Osteoblast (primary cell): ENCODE measurements around the gene MYCN. TPM values are rescaled to one million over a fixed set of nuclear protein-coding genes. Genes with fewer than 3 reads are reported as not detected.

Source experiments
- DNase-seq: peaks from one replicate; pipeline ENCODE4 v3.0.0; 2011; ENCODE audit warnings: low spot score, mixed read lengths; ENCODE audit not compliant: insufficient read length; ENCODE audit errors: missing footprints
- H2AFZ ChIP-seq: 2 replicates; pipeline ENCODE4 v1.6.0; 2011; ENCODE audit warnings: mild to moderate bottlenecking, low read length
- H3K27ac ChIP-seq: 2 replicates; pipeline ENCODE4 v1.5.1; 2011; ENCODE audit warnings: mild to moderate bottlenecking, low read depth, low read length, moderate library complexity
- H3K27me3 ChIP-seq: 2 replicates; pipeline ENCODE4 v1.6.0; 2012; ENCODE audit warnings: mild to moderate bottlenecking, control low read depth, inconsistent platforms, low read length, moderate library complexity; ENCODE audit not compliant: insufficient read depth
- H3K36me3 ChIP-seq: 2 replicates; pipeline ENCODE4 v1.5.1; 2011; ENCODE audit warnings: mild to moderate bottlenecking, low read length, control low read depth, moderate library complexity; ENCODE audit not compliant: insufficient read depth
- H3K4me1 ChIP-seq: 2 replicates; pipeline ENCODE4 v1.5.1; 2011; ENCODE audit warnings: mild to moderate bottlenecking, low read length, control low read depth, moderate library complexity; ENCODE audit not compliant: insufficient read depth
- H3K4me2 ChIP-seq: 2 replicates; pipeline ENCODE4 v1.6.0; 2011; ENCODE audit warnings: mild to moderate bottlenecking, low read length; ENCODE audit not compliant: insufficient read depth
- H3K4me3 ChIP-seq: fragments of 200-600 bp; sonication (generic); 3 replicates; pipeline ENCODE4 v1.5.1; 2012; ENCODE audit warnings: mild to moderate bottlenecking, low read length, inconsistent platforms; ENCODE audit not compliant: insufficient read depth
- H3K79me2 ChIP-seq: 2 replicates; pipeline ENCODE4 v1.6.0; 2012; ENCODE audit warnings: mild to moderate bottlenecking, low read length, control low read depth, inconsistent platforms; ENCODE audit not compliant: insufficient read depth
- H3K9me3 ChIP-seq: 2 replicates; pipeline ENCODE4 v1.5.1; 2011; ENCODE audit warnings: low read depth, low read length, control low read depth
- H4K20me1 ChIP-seq: 2 replicates; pipeline ENCODE4 v1.6.0; 2012; ENCODE audit warnings: mild to moderate bottlenecking, low read length, control low read depth; ENCODE audit not compliant: insufficient read depth
- total RNA-seq: library from RNA; depleted of rRNA; stranded (reverse); fragments of >200 nt; gene quantifications from 2 replicates; pipeline ENCODE4 v1.2.3, GENCODE V29; 2012
- TF ChIP-seq, protein P1 (sequence below): IDR thresholded peaks from 2 replicates; pipeline ENCODE4 v1.5.1; 2011; ENCODE audit warnings: mild to moderate bottlenecking, low read depth, low read length, moderate library complexity; ENCODE audit errors: extremely low read depth

Gene MYCN
- total RNA-seq, 1 donor: not detected

DNA sequence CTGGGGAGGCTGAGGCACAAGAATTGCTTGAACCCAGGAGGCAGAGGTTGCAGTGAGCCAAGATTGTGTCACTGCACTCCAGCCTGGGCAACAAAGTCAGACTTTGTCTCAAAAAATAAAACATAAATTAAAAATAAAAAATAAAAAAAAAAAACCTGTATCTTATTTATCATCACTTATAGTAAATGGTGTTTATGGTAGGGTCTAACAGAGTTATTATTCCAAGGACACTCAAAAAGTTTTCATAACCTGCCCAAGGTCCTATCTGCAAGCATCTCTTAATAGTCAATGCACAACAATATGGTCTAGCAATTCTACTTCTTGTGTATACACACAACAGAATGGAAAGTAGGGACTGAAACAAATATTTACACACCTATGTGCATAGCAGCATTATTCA is 47.3 kb upstream of the MYCN start:
- H3K4me2 ChIP-seq: no peak overlapping the region
- no peaks in the 10 kb centered on the region for H4K20me1 ChIP-seq
- H3K4me3 ChIP-seq: no peak overlapping the region
- no peaks in the 10 kb centered on the region for H3K27me3 ChIP-seq
- H3K9me3 ChIP-seq: no peaks in the 10 kb centered on the region
- TF ChIP-seq, protein P1, sequence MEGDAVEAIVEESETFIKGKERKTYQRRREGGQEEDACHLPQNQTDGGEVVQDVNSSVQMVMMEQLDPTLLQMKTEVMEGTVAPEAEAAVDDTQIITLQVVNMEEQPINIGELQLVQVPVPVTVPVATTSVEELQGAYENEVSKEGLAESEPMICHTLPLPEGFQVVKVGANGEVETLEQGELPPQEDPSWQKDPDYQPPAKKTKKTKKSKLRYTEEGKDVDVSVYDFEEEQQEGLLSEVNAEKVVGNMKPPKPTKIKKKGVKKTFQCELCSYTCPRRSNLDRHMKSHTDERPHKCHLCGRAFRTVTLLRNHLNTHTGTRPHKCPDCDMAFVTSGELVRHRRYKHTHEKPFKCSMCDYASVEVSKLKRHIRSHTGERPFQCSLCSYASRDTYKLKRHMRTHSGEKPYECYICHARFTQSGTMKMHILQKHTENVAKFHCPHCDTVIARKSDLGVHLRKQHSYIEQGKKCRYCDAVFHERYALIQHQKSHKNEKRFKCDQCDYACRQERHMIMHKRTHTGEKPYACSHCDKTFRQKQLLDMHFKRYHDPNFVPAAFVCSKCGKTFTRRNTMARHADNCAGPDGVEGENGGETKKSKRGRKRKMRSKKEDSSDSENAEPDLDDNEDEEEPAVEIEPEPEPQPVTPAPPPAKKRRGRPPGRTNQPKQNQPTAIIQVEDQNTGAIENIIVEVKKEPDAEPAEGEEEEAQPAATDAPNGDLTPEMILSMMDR: no peak
- no peaks in the 10 kb centered on the region for H3K79me2 ChIP-seq
- no peak for DNase-seq
- H2AFZ ChIP-seq: no peak overlapping the region
- H3K4me1 ChIP-seq: no peaks in the 10 kb centered on the region
- no peak overlapping the region for H3K27ac ChIP-seq
- H3K36me3 ChIP-seq: no peaks in the 10 kb centered on the region

DNA sequence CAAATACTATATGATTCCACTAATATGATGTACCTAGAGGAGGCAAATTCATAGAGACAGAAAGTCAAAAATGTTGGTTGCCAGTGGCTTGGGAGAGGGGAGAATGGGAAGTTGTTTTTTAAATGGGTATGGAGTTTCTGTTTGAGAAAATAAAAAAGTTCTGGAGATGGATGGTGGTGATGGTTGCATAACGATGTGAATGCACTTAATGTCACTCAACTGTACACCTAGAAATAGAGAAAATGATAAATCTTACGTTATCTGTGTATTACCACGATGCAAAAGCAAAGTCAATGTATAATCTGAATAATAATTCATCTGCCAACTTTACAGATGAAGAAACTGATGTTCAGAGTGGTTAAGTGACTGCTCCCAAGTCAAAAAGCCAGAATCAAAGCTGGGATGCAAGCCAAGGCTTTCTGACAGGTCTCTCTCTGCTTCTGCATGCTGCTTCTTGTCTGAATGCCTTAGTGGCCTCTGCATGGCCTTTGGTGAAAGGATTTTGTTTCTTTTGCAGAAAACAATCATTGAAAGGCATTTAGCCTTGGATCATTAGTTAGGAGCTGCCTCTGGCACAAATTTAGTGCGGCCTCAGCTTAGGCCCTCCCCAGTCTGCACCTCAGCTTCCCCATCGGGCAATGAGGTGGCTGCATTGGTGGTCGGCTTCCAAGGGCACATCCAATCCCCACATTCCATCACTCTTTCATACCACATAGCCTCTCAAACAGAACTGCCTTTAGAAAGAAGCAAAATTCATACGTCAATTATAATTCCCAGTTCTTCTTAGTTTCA is 46.5 kb upstream of the MYCN start:
- H4K20me1 ChIP-seq: no peaks in the 10 kb centered on the region
- no peak overlapping the region for H3K4me3 ChIP-seq
- TF ChIP-seq, protein P1: no peak
- no peak overlapping the region for H3K4me2 ChIP-seq
- H3K9me3 ChIP-seq: no peaks in the 10 kb centered on the region
- no peaks in the 10 kb centered on the region for H3K79me2 ChIP-seq
- H3K4me1 ChIP-seq: no peaks in the 10 kb centered on the region
- H3K27ac ChIP-seq: no peak overlapping the region
- H2AFZ ChIP-seq: no peak overlapping the region
- H3K36me3 ChIP-seq: no peaks in the 10 kb centered on the region
- DNase-seq: no peak
- H3K27me3 ChIP-seq: no peaks in the 10 kb centered on the region

DNA sequence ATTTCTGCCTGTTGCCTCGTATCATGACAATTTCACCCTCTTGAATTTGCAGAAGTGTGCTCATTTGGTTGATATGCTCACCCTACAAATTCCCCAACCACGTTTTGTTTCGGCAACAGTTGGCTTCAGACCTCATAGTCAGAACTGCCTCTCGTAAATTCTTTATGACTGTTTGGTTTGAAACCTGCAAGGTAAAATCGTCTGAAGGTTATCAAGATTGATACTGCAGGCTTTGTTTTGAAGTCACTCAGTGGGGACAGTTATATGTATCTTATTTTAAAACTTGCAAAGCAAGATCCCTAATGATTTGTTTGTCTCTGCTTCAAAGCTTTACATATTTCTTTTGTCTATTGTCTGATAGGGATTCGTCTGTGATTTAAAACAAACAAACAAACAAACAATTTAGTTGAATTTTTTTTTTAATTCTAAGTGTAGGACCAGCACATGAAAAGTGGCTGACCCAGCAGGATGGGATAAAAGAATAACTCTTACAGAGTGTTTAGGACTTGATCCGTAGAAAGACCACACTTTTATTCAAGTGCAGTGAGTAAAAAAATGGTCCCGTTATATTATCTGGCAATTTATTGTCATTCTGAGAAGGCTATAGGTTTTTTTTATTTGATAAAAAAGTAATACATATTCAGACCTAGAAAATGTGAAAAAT is 45.7 kb upstream of the MYCN start:
- TF ChIP-seq, protein P1: no peak
- Histone ChIP-seq H3K4me2 (no peak overlapping the region), H2AFZ (no peak overlapping the region), H4K20me1 (no peaks in the 10 kb centered on the region), H3K27me3 (no peaks in the 10 kb centered on the region), H3K27ac (no peak overlapping the region), H3K36me3 (no peaks in the 10 kb centered on the region), H3K4me3 (no peak overlapping the region), H3K9me3 (no peaks in the 10 kb centered on the region), H3K4me1 (no peaks in the 10 kb centered on the region), H3K79me2 (no peaks in the 10 kb centered on the region)
- DNase-seq: no peak
